ENCODE data around the gene TUT1.
"Not testable (repeated sequence)": the region's sequence is repeated elsewhere in the genome, so short reads cannot be mapped to it uniquely, and the experiment has no call there.

TUT1 gene

GRCh38 chr11:62604460-62605120 lies 13.3 kb upstream of the TUT1 start:
- no peak for DNase-seq (ENCODE audit: low read depth in 2 of 3, low spot score in 1 of 3)

- no peak for DNase-seq (ENCODE audit: low read depth in 2 of 3, low spot score in 1 of 3)
Observed at GRCh38 chr11:62603776-62604299, 12.5 kb upstream of the TUT1 start.

GRCh38 chr11:62603072-62603408 lies 11.7 kb upstream of the TUT1 start:
- DNase-seq (ENCODE audit: low read depth in 2 of 3, low spot score in 1 of 3): no peak

- no peak for DNase-seq (ENCODE audit: low read depth in 2 of 3, low spot score in 1 of 3)
Observed at GRCh38 chr11:62602141-62603071, 11.1 kb upstream of the TUT1 start.

- DNase-seq (ENCODE audit: low read depth in 2 of 3, low spot score in 1 of 3): peak; percentile 99 to 100 (median 100)
Observed at GRCh38 chr11:62601372-62602140, 10.2 kb upstream of the TUT1 start, which contains the start of gene MTA2. Gene MTA2, minus strand, starts transcription at chr11:62601865. Its CDS starts 415 bp downstream, at chr11:62601450.

GRCh38 chr11:62601122-62601371 lies 9.7 kb upstream of the TUT1 start:
- DNase-seq (ENCODE audit: low read depth in 2 of 3, low spot score in 1 of 3): peak in 1 of 3 donors; percentile 53

GRCh38 chr11:62600367-62601121 lies 9.2 kb upstream of the TUT1 start:
- DNase-seq (ENCODE audit: low read depth in 2 of 3, low spot score in 1 of 3): no peak

- no peak for DNase-seq (ENCODE audit: low read depth in 2 of 3, low spot score in 1 of 3)
Observed at GRCh38 chr11:62599901-62600300, 8.6 kb upstream of the TUT1 start.

GRCh38 chr11:62599069-62599696 lies 7.9 kb upstream of the TUT1 start:
- peak; percentile 92 to 96 (median 94) for DNase-seq (ENCODE audit: low read depth in 2 of 3, low spot score in 1 of 3)

- DNase-seq (ENCODE audit: low read depth in 2 of 3, low spot score in 1 of 3): no peak
Observed at GRCh38 chr11:62595124-62595523, 3.8 kb upstream of the TUT1 start.

- peak; percentile 70 to 76 (median 70) for DNase-seq (ENCODE audit: low read depth in 2 of 3, low spot score in 1 of 3)
Observed at GRCh38 chr11:62593434-62594044, 2.2 kb upstream of the TUT1 start.

- no peak for DNase-seq (ENCODE audit: low read depth in 2 of 3, low spot score in 1 of 3)
Observed at GRCh38 chr11:62592989-62593421, 1.7 kb upstream of the TUT1 start.

- no peak for DNase-seq (ENCODE audit: low read depth in 2 of 3, low spot score in 1 of 3)
Observed at GRCh38 chr11:62592146-62592815, 958 bp upstream of the TUT1 start.

- DNase-seq (ENCODE audit: low read depth in 2 of 3, low spot score in 1 of 3): no peak
Observed at GRCh38 chr11:62588966-62589637, 2.2 kb downstream of the TUT1 start.

GRCh38 chr11:62585356-62585755 lies 6.0 kb downstream of the TUT1 start:
- DNase-seq (ENCODE audit: low read depth in 2 of 3, low spot score in 1 of 3): not testable (repeated sequence)

- not testable (repeated sequence) for DNase-seq (ENCODE audit: low read depth in 2 of 3, low spot score in 1 of 3)
Observed at GRCh38 chr11:62581735-62582134, 9.6 kb downstream of the TUT1 start.

GRCh38 chr11:62580959-62581715 lies 10.2 kb downstream of the TUT1 start:
- DNase-seq (ENCODE audit: low read depth in 2 of 3, low spot score in 1 of 3): no peak

- DNase-seq (ENCODE audit: low read depth in 2 of 3, low spot score in 1 of 3): no peak
Observed at GRCh38 chr11:62579252-62579651, 12.1 kb downstream of the TUT1 start.

All from stimulated activated CD4-positive, alpha-beta T cell treated with anti-CD3 and anti-CD28 coated beads, Interleukin-12 subunit alpha, Interleukin-12 subunit beta, amount 100 ng/mL, for 48 hours (primary cell).